Measurements from ENCODE around the gene TLE6. TPM values are rescaled to one million over a fixed set of nuclear protein-coding genes. Genes with fewer than 3 reads are reported as not detected.
A peak's percentile ranks its signal among the peaks of the same experiment; 100 is the strongest.
"Not testable (repeated sequence)": the region's sequence is repeated elsewhere in the genome, so short reads cannot be mapped to it uniquely, and the experiment has no call there.

The TLE6 gene
- total and polyA plus RNA-seq, 2 donors from 2014 or later, result 3.7 to 5.2 TPM

- TF ChIP-seq CTCF (IDR thresholded peaks at IDR 0.05; ENCODE audit: borderline replicate concordance, extremely low read depth, insufficient read depth), result no peak
- intact Hi-C loops (cut with DNase I), result no loop called here
- Histone ChIP-seq H3K9me3 (ENCODE audit: control insufficient read depth in 2 of 3, insufficient read depth in 1 of 3, low read length in 3 of 3) (no peaks in the 10 kb centered on the region), H3K27ac (ENCODE audit: low read depth in 2 of 2, low read length in 2 of 2) (peak overlapping the region in 1 of 2 donors; percentile 65), H3K36me3 (ENCODE audit: control insufficient read depth in 2 of 3, insufficient read depth in 3 of 3, low read length in 3 of 3) (no peaks in the 10 kb centered on the region), H3K4me3 (ENCODE audit: low read length in 3 of 3) (peak overlapping the region; percentile 5 to 78 (median 56)), H3K9ac (ENCODE audit: low read length in 3 of 3) (peak overlapping the region in 2 of 3 donors; percentile 69 to 71), H3K4me1 (ENCODE audit: control insufficient read depth in 2 of 3, insufficient read depth in 2 of 3, low read depth in 1 of 3, low read length in 3 of 3) (peaks cover 3 to 12% (median 8%) of the 10 kb centered on the region in 3 donors), H3K27me3 (ENCODE audit: control insufficient read depth, insufficient read depth, low read length) (no peaks in the 10 kb centered on the region)
- DNase-seq (peak in 3 of 5 donors; percentile 42 to 70 (median 51)), FAIRE-seq (no peak)
These were observed 57.5 kb downstream of the TLE6 start for GRCh38 chr19:3034656-3035541.

- peak; percentile 99 to 100 (median 100) for DNase-seq
- peak overlapping the region; percentile 89 to 97 for H3K27ac ChIP-seq (ENCODE audit: low read depth in 2 of 2, low read length in 2 of 2)
- peak overlapping the region in 2 of 3 donors; percentile 62 to 75 for H3K9ac ChIP-seq (ENCODE audit: low read length in 3 of 3)
- no peak for TF ChIP-seq CTCF (IDR thresholded peaks at IDR 0.05; ENCODE audit: borderline replicate concordance, extremely low read depth, insufficient read depth)
- peaks cover 3 to 12% (median 8%) of the 10 kb centered on the region in 3 donors for H3K4me1 ChIP-seq (ENCODE audit: control insufficient read depth in 2 of 3, insufficient read depth in 2 of 3, low read depth in 1 of 3, low read length in 3 of 3)
- peak overlapping the region; percentile 70 to 87 (median 78) for H3K4me3 ChIP-seq (ENCODE audit: low read length in 3 of 3)
- intact Hi-C loops (cut with DNase I), result no loop called here
- no peaks in the 10 kb centered on the region for H3K27me3 ChIP-seq (ENCODE audit: control insufficient read depth, insufficient read depth, low read length)
- no peaks in the 10 kb centered on the region for H3K9me3 ChIP-seq (ENCODE audit: control insufficient read depth in 2 of 3, insufficient read depth in 1 of 3, low read length in 3 of 3)
- H3K36me3 ChIP-seq (ENCODE audit: control insufficient read depth in 2 of 3, insufficient read depth in 3 of 3, low read length in 3 of 3), result no peaks in the 10 kb centered on the region
- FAIRE-seq, result peak; percentile 98
These were observed 58.3 kb downstream of the TLE6 start for GRCh38 chr19:3035542-3036118.

GRCh38 chr19:3036119-3036976 lies 59.0 kb downstream of the TLE6 start:
- H3K4me3 ChIP-seq (ENCODE audit: low read length in 3 of 3), result peak overlapping the region; percentile 70 to 87 (median 78)
- H3K4me1 ChIP-seq (ENCODE audit: control insufficient read depth in 2 of 3, insufficient read depth in 2 of 3, low read depth in 1 of 3, low read length in 3 of 3), result peaks cover 3 to 12% (median 8%) of the 10 kb centered on the region in 3 donors
- no peaks in the 10 kb centered on the region for H3K9me3 ChIP-seq (ENCODE audit: control insufficient read depth in 2 of 3, insufficient read depth in 1 of 3, low read length in 3 of 3)
- FAIRE-seq (no peak), DNase-seq (peak; percentile 96 to 98 (median 98))
- no peaks in the 10 kb centered on the region for H3K36me3 ChIP-seq (ENCODE audit: control insufficient read depth in 2 of 3, insufficient read depth in 3 of 3, low read length in 3 of 3)
- no peak for TF ChIP-seq CTCF (IDR thresholded peaks at IDR 0.05; ENCODE audit: borderline replicate concordance, extremely low read depth, insufficient read depth)
- peak overlapping the region; percentile 89 to 97 for H3K27ac ChIP-seq (ENCODE audit: low read depth in 2 of 2, low read length in 2 of 2)
- peak overlapping the region; percentile 10 to 75 (median 62) for H3K9ac ChIP-seq (ENCODE audit: low read length in 3 of 3)
- no peaks in the 10 kb centered on the region for H3K27me3 ChIP-seq (ENCODE audit: control insufficient read depth, insufficient read depth, low read length)
- intact Hi-C loops (cut with DNase I), result no loop called here

- intact Hi-C loops (cut with DNase I); H3K4me3 ChIP-seq (ENCODE audit: low read length in 3 of 3); H3K9me3 ChIP-seq (ENCODE audit: control insufficient read depth in 2 of 3, insufficient read depth in 1 of 3, low read length in 3 of 3); H3K27me3 ChIP-seq (ENCODE audit: control insufficient read depth, insufficient read depth, low read length); H3K36me3 ChIP-seq (ENCODE audit: control insufficient read depth in 2 of 3, insufficient read depth in 3 of 3, low read length in 3 of 3); DNase-seq; FAIRE-seq: not testable (repeated sequence)
- peak overlapping the region in 1 of 3 donors; percentile 55 for H3K9ac ChIP-seq (ENCODE audit: low read length in 3 of 3)
- H3K27ac ChIP-seq (ENCODE audit: low read depth in 2 of 2, low read length in 2 of 2), result peak overlapping the region; percentile 89 to 97
- H3K4me1 ChIP-seq (ENCODE audit: control insufficient read depth in 2 of 3, insufficient read depth in 2 of 3, low read depth in 1 of 3, low read length in 3 of 3), result peaks cover 3 to 12% (median 8%) of the 10 kb centered on the region in 3 donors
These were observed 59.7 kb downstream of the TLE6 start for GRCh38 chr19:3036977-3037544.
